Natural killer cell treated with Interleukin-12 subunit alpha and Interleukin-12 subunit beta and Interleukin-15 and Interleukin-18, amount 100 ng/mL, for 72 hours (primary cell): ENCODE results near the gene PSME3. TPM values are rescaled to one million over a fixed set of nuclear protein-coding genes. Genes with fewer than 3 reads are reported as not detected.
"Not testable (repeated sequence)": the region's sequence is repeated elsewhere in the genome, so short reads cannot be mapped to it uniquely, and the experiment has no call there.

ENCODE experiments used
- ATAC-seq, 2 donors: fragments of 150-1000 bp; cut with Tn5 transposase in 1 of 2; sonication (Bioruptor Pico), chemical (Tn5 transposase) in 1 of 2; 2 replicates each; pipeline ENCODE4 v1.10.0; 2021
- DNase-seq: peaks from one replicate; pipeline ENCODE4 v3.0.0; 2022; ENCODE audit warnings: low spot score
- H3K27ac Mint-ChIP-seq, 2 donors: 1 replicate in 1 of 2; 2 replicates in 1 of 2; pipeline ENCODE4 v1.8.0; 2022; ENCODE audit warnings: mixed read lengths in 2 of 2, mild to moderate bottlenecking in 1 of 2, moderate library complexity in 1 of 2
- H3K27me3 Mint-ChIP-seq, 2 donors: 1 replicate in 1 of 2; 2 replicates in 1 of 2; pipeline ENCODE4 v1.8.0; 2022; ENCODE audit warnings: mixed read lengths in 2 of 2
- H3K36me3 Mint-ChIP-seq: one replicate; pipeline ENCODE4 v1.8.0; 2022; ENCODE audit warnings: mixed read lengths
- H3K4me1 Mint-ChIP-seq, 2 donors: 1 replicate in 1 of 2; 2 replicates in 1 of 2; pipeline ENCODE4 v1.8.0; 2022; ENCODE audit warnings: low read depth in 2 of 2, mixed read lengths in 2 of 2, mild to moderate bottlenecking in 1 of 2
- H3K4me3 Mint-ChIP-seq: one replicate; pipeline ENCODE4 v1.8.0; 2022; ENCODE audit warnings: mixed read lengths
- H3K9me3 Mint-ChIP-seq: 2 replicates; pipeline ENCODE4 v1.8.0; 2022; ENCODE audit warnings: mixed read lengths
- total RNA-seq, 2 donors: library from RNA; stranded (reverse); gene quantifications; one replicate each; pipeline ENCODE4 v1.2.3, GENCODE V29; 2022

PSME3 gene
- total RNA-seq, 2 donors from 2014 or later, result 152 to 251 TPM

- no peaks in the 10 kb centered on the region for H3K36me3 Mint-ChIP-seq
- H3K27ac Mint-ChIP-seq, result no peak overlapping the region
- no peaks in the 10 kb centered on the region for H3K4me1 Mint-ChIP-seq
- H3K27me3 Mint-ChIP-seq, result peaks cover 21 to 43% of the 10 kb centered on the region in 2 donors
- DNase-seq (no peak), ATAC-seq (no peak)
- no peak overlapping the region for H3K4me3 Mint-ChIP-seq
- no peaks in the 10 kb centered on the region for H3K9me3 Mint-ChIP-seq
Measured at GRCh38 chr17:42866631-42867575, 33.7 kb downstream of the PSME3 start.

DNA sequence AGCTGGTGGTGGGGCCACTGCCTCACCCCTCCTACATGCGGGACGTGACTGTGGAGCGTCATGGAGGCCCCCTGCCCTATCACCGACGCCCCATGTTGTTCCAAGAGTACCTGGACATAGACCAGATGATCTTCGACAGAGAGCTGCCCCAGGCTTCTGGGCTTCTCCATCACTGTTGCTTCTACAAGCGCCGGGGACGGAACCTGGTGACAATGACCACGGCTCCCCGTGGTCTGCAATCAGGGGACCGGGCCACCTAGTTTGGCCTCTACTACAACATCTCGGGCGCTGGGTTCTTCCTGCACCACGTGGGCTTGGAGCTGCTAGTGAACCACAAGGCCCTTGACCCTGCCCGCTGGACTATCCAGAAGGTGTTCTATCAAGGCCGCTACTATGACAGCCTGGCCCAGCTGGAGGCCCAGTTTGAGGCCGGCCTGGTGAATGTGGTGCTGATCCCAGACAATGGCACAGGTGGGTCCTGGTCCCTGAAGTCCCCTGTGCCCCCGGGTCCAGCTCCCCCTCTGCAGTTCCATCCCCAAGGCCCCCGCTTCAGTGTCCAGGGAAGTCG is 34.6 kb downstream of the PSME3 start:
- not testable (repeated sequence) for H3K4me1 Mint-ChIP-seq, H3K36me3 Mint-ChIP-seq, H3K4me3 Mint-ChIP-seq, H3K27ac Mint-ChIP-seq, DNase-seq, ATAC-seq, H3K9me3 Mint-ChIP-seq
- peaks cover 21 to 43% of the 10 kb centered on the region in 2 donors for H3K27me3 Mint-ChIP-seq

GRCh38 chr17:42868338-42868737 is 35.1 kb downstream of the PSME3 start:
- no peak overlapping the region for H3K4me3 Mint-ChIP-seq
- H3K4me1 Mint-ChIP-seq, result no peaks in the 10 kb centered on the region
- H3K27me3 Mint-ChIP-seq, result peaks cover 23 to 42% of the 10 kb centered on the region in 2 donors
- H3K36me3 Mint-ChIP-seq, result no peaks in the 10 kb centered on the region
- H3K9me3 Mint-ChIP-seq, result no peaks in the 10 kb centered on the region
- no peak for ATAC-seq
- DNase-seq, result no peak
- H3K27ac Mint-ChIP-seq, result no peak overlapping the region

GRCh38 chr17:42871647-42872046 is 38.5 kb downstream of the PSME3 start:
- no peak overlapping the region for H3K4me3 Mint-ChIP-seq
- H3K27me3 Mint-ChIP-seq, result peaks cover 12 to 35% of the 10 kb centered on the region in 2 donors
- H3K36me3 Mint-ChIP-seq, result no peaks in the 10 kb centered on the region

GRCh38 chr17:42872251-42872965 is 39.2 kb downstream of the PSME3 start:
- no peaks in the 10 kb centered on the region for H3K9me3 Mint-ChIP-seq
- no peak for DNase-seq
- no peaks in the 10 kb centered on the region for H3K4me1 Mint-ChIP-seq
- no peak overlapping the region for H3K27ac Mint-ChIP-seq
- ATAC-seq, result peak in 1 of 2 donors; percentile 20
- H3K27me3 Mint-ChIP-seq, result peaks cover 15 to 33% of the 10 kb centered on the region in 2 donors
- H3K4me3 Mint-ChIP-seq, result no peak overlapping the region
- H3K36me3 Mint-ChIP-seq, result no peaks in the 10 kb centered on the region

More at GRCh38 chr17:42871647-42872046, 38.5 kb downstream of the PSME3 start:
- H3K27ac Mint-ChIP-seq, result no peak overlapping the region
- DNase-seq, result no peak
- ATAC-seq, result peak in 1 of 2 donors; percentile 5
- no peaks in the 10 kb centered on the region for H3K9me3 Mint-ChIP-seq
- no peaks in the 10 kb centered on the region for H3K4me1 Mint-ChIP-seq

- H3K36me3 Mint-ChIP-seq, result no peaks in the 10 kb centered on the region
- H3K27me3 Mint-ChIP-seq, result peaks cover 15 to 33% of the 10 kb centered on the region in 2 donors
- no peaks in the 10 kb centered on the region for H3K9me3 Mint-ChIP-seq
- ATAC-seq, result no peak
- no peak overlapping the region for H3K4me3 Mint-ChIP-seq
- no peaks in the 10 kb centered on the region for H3K4me1 Mint-ChIP-seq
- H3K27ac Mint-ChIP-seq, result no peak overlapping the region
- DNase-seq, result no peak
Measured at GRCh38 chr17:42873315-42873714, 40.1 kb downstream of the PSME3 start.

GRCh38 chr17:42873932-42874695 is 40.9 kb downstream of the PSME3 start:
- not testable (repeated sequence) for H3K27ac Mint-ChIP-seq, H3K9me3 Mint-ChIP-seq, DNase-seq, H3K4me1 Mint-ChIP-seq, H3K36me3 Mint-ChIP-seq, H3K4me3 Mint-ChIP-seq
- ATAC-seq, result peak; percentile 28 to 52
- H3K27me3 Mint-ChIP-seq, result peaks cover 15 to 33% of the 10 kb centered on the region in 2 donors

- H3K27ac Mint-ChIP-seq, result no peak overlapping the region
- no peaks in the 10 kb centered on the region for H3K4me1 Mint-ChIP-seq
- no peaks in the 10 kb centered on the region for H3K36me3 Mint-ChIP-seq
- ATAC-seq, result no peak
- H3K27me3 Mint-ChIP-seq, result peaks cover 14% of the 10 kb centered on the region in 2 donors
- DNase-seq, result no peak
- H3K4me3 Mint-ChIP-seq, result no peak overlapping the region
- H3K9me3 Mint-ChIP-seq, result no peaks in the 10 kb centered on the region
Measured at GRCh38 chr17:42877037-42877436, 43.8 kb downstream of the PSME3 start.

- H3K27me3 Mint-ChIP-seq, result peaks cover 12 to 14% of the 10 kb centered on the region in 2 donors
- DNase-seq, result no peak
Measured at GRCh38 chr17:42878123-42878880, 45.1 kb downstream of the PSME3 start.

GRCh38 chr17:42878924-42879595 is 45.9 kb downstream of the PSME3 start:
- Mint-ChIP-seq H3K4me3 (no peak overlapping the region), H3K36me3 (no peaks in the 10 kb centered on the region), H3K9me3 (no peaks in the 10 kb centered on the region), H3K27me3 (peaks cover 12 to 14% of the 10 kb centered on the region in 2 donors), H3K4me1 (no peaks in the 10 kb centered on the region), H3K27ac (no peak overlapping the region)
- DNase-seq (no peak), ATAC-seq (no peak)

More at GRCh38 chr17:42878123-42878880, 45.1 kb downstream of the PSME3 start:
- ATAC-seq, result no peak
- H3K4me3 Mint-ChIP-seq, result no peak overlapping the region
- no peaks in the 10 kb centered on the region for H3K9me3 Mint-ChIP-seq
- no peaks in the 10 kb centered on the region for H3K36me3 Mint-ChIP-seq
- no peak overlapping the region for H3K27ac Mint-ChIP-seq
- H3K4me1 Mint-ChIP-seq, result no peaks in the 10 kb centered on the region

DNA sequence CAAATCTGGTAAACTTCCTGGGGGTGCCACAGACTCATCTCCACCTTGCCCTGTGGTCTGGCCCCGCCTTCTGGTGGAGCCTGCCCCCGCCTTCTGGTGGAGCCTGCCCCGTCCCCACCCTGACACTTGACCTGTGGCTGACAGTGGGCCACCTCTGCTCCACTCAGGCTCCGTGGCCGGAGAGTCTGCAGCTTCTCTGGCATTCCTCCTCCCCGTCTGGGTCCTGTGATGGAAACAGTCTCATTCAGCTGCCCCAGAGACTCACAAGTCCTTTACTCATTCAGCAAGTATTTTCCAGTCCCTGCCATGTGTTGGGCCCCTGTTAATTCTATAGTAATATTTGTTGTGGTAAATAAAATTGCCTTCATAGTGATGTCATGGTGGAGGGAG is 46.4 kb downstream of the PSME3 start:
- ATAC-seq, result no peak
- Mint-ChIP-seq H3K27me3 (peaks cover 12 to 14% of the 10 kb centered on the region in 2 donors), H3K4me1 (no peaks in the 10 kb centered on the region), H3K27ac (no peak overlapping the region), H3K9me3 (no peaks in the 10 kb centered on the region), H3K4me3 (no peak overlapping the region), H3K36me3 (no peaks in the 10 kb centered on the region)
- DNase-seq, result no peak

- ATAC-seq (no peak), DNase-seq (no peak)
- peaks cover 7 to 10% of the 10 kb centered on the region in 2 donors for H3K27me3 Mint-ChIP-seq
- H3K36me3 Mint-ChIP-seq, result no peaks in the 10 kb centered on the region
- H3K4me3 Mint-ChIP-seq, result no peak overlapping the region
- no peaks in the 10 kb centered on the region for H3K4me1 Mint-ChIP-seq
- H3K9me3 Mint-ChIP-seq, result no peaks in the 10 kb centered on the region
- no peak overlapping the region for H3K27ac Mint-ChIP-seq
Measured at GRCh38 chr17:42880776-42881310, 47.6 kb downstream of the PSME3 start.
